Activated CD8-positive, alpha-beta memory T cell treated with anti-CD3 and anti-CD28 coated beads for 36 hours (primary cell): ENCODE data around the gene SESN2. TPM values are rescaled to one million over a fixed set of nuclear protein-coding genes. Genes with fewer than 3 reads are reported as not detected.

ENCODE experiments used
- CTCF ChIA-PET: fragments of 350-600 bp; sonication (Branson Sonifier 250); formaldehyde crosslinking; loops from one replicate; lab custom pipeline; 2021; ENCODE audit warnings: antibody characterized with exemption; lab: Charles Lee
- POLR2A ChIA-PET: fragments of 350-600 bp; sonication (Branson Sonifier 250); formaldehyde crosslinking; loops from one replicate; lab custom pipeline; 2021; ENCODE audit warnings: antibody characterized with exemption; lab: Charles Lee
- total RNA-seq, 2 experiments: library from RNA; stranded (reverse); gene quantifications; one replicate each; pipeline ENCODE4 v1.2.3, GENCODE V29; 2021

SESN2 gene, protein sequence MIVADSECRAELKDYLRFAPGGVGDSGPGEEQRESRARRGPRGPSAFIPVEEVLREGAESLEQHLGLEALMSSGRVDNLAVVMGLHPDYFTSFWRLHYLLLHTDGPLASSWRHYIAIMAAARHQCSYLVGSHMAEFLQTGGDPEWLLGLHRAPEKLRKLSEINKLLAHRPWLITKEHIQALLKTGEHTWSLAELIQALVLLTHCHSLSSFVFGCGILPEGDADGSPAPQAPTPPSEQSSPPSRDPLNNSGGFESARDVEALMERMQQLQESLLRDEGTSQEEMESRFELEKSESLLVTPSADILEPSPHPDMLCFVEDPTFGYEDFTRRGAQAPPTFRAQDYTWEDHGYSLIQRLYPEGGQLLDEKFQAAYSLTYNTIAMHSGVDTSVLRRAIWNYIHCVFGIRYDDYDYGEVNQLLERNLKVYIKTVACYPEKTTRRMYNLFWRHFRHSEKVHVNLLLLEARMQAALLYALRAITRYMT
- 10 to 100 TPM; 22.8 to 23.3 TPM for total RNA-seq

DNA sequence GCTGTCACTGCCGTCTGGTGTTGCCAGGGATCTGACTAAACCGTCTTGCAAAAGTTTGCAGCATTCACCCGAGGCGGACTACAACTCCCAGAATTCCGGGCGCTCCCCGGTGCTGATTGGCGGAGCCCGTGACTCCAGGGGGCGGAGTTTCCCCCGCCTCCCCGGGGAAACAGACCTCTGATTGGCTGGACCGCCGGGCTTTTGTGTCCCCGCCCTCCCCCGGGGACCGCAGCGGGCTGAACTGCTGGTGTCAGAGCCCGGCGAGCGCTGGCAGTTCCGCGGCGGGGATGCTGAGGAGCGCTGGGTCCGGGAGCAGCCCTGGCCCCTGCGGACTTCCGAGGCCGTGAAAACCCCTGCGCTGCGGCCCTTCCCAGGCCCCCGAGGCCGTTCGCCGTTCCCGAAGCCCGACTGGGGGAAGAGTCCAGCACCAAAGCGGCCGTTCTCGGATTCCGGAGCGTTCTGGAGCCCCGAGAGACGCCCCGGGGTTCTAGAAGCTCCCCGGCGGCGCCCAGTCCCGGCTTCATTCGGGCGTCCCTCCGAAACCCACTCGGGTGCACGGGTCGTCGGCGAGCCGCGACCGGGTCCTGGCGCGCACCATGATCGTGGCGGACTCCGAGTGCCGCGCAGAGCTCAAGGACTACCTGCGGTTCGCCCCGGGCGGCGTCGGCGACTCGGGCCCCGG lies at the start of gene SESN2:
Gene SESN2 (plus strand): TSS at position 267 of the 682 bp plus-strand sequence. CDS start 330 bp downstream, at position 597.
- ChIA-PET CTCF (interaction anchor here (4.6 kb wide), 1 partner anchor 11 kb away, joined by 33 read pairs; no protein-coding TSS in a partner anchor), POLR2A (interaction anchor here (0.6 to 4.5 kb wide), 8 partner anchors 10 to 1825 kb away, joined by 3 to 51 read pairs (median 4); partner anchors contain the start of genes ATP5IF1, MED18 and TRNAU1AP)

DNA sequence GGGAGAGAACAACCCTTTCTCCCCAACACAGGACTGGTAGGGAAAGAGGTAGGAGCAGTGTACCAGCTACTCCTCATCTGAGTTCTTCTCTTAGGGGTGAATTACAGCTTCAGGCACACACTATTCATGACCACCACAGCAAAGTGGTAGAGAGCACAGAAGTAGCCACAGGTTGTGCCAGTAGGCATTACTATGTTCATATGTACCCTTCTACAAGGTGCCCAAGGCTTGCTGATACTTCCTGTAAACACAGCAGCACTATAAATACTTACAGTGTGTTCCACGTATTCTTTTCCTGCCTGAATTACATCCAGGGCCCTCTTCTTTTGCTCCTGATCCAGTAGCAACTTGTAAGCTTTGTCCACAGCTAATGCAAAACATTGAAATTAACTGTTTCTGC lies 49.6 kb upstream of the SESN2 start:
- ChIA-PET POLR2A (no interaction called here), CTCF (interaction anchor here (0.6 to 3.4 kb wide), 8 partner anchors 8 to 119 kb away, joined by 3 to 44 read pairs (median 3); partner anchors contain the start of gene EYA3)

DNA sequence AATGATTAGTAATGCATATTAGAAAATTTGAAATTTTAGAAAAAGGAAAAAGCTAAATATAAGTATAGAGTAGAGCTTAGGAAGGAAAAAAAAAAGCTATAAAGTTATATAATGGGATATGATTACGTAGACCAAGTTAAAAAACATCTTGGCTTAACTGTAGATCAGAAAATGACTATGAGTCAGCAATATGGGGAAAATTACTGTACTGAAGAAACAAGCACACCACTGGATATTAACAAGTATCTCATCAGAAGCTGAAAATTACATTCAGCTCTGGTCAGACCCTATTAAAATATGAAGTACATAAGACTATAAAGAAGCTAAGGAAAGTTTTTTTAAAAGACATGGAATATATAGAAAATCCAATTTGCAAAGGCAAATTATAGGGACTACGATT lies 46.0 kb upstream of the SESN2 start:
- ChIA-PET POLR2A (no interaction called here), CTCF (interaction anchor here (0.5 to 1.5 kb wide), 3 partner anchors 32 to 394 kb away, joined by 3 to 4 read pairs (median 3); no protein-coding TSS in a partner anchor)

DNA sequence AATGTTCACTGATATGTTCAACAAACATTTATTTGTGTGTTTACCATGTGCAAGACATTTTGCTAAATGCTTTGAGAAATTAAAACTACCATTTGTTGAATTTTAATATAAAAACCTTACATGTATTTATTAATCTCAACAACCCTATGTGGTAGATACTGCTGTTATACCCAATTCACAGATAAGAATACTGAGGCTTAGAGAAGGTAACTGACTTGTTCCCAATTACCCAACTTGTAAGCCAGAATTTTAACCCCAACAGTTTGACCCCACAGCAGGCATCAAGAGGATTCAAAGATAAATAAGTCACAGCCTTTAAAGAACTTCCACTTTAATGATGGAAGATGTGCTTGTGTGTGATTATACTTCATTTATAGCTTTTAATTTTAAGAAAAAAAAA lies 30.2 kb upstream of the SESN2 start:
- ChIA-PET POLR2A (interaction anchor here (0.5 kb wide), 1 partner anchor 169 kb away, joined by 3 read pairs; no protein-coding TSS in a partner anchor), CTCF (interaction anchor here (0.6 kb wide), 1 partner anchor 326 kb away, joined by 3 read pairs; no protein-coding TSS in a partner anchor)

DNA sequence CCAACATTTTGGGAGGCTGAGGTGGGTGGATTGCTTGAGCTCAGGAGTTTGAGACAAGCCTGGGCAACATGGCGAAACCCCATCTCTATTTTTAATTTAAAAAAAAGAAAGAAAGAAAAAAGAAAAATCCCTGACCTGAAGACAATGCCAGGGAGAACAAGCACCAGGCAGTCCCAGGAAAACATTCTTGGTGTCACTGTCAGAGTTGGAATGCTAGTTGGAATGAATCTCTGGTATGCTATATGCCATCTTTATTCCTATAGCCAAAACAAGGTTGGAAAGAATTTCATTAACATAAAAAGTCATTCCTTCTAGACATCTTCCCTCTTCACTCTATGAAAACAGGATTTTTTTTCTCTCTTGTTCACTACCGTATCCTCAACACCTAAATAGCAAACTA lies 29.3 kb upstream of the SESN2 start:
- ChIA-PET POLR2A (no interaction called here), CTCF (no interaction called here)

DNA sequence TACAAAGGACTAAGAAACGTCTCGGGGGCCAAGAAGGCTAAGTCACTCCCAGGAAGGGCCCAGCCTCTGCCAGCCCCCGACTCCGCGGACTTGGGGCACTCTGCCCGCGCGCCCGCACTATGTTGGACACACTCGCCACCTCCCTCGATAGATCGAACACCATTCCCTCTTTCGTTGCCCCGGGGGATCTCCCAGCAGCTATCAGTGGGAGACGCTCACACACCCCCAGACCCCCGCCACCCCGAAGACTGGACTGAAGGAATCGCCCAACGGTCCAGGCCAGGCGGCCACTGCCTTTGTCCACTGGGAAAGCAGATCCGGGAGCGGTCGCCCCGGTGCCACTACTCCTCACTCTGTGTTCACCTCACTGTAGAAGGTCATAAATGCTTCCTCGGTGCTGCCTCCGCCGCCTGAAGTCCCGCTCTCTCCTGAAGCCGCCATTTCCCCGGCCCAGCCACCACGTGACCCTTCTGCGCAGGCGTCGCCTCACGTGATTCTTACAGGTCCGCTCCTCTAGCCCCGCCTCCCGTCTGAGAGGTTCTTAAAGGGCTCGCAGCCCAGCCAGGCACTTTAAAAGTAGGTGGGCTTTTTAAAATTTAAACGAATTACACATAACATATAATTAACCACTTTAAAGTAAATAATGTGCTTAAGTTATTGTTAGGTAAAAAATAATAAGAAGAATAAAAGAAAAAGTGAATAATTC lies 26.6 kb upstream of the SESN2 start, which contains the start of gene DNAJC8:
Gene DNAJC8 (minus strand): TSS at position 472 of the 706 bp plus-strand sequence. CDS start 31 bp downstream, at position 441.
- CTCF ChIA-PET = no interaction called here
- POLR2A ChIA-PET = interaction anchor here (0.5 to 1.1 kb wide), 3 partner anchors 17 to 278 kb away, joined by 3 read pairs; no protein-coding TSS in a partner anchor

DNA sequence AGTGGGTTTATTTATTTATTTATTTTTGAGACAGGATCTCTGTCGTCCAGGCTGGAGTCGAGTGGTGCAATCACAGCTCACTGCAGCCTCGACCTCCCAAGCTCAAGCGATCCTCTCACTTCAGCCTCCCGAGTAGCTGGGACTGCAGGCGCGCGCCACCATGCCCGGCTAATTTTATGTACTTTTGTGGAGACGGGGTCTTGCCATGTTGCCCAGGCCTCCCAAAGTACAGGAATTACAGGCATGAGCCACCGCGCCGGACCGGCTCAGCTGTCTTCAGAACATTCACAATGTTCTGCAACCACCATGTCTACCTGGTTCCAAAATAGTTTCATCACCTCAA lies 26.1 kb upstream of the SESN2 start:
- CTCF ChIA-PET = no interaction called here
- POLR2A ChIA-PET = interaction anchor here (0.7 to 1.1 kb wide), 2 partner anchors 272 to 346 kb away, joined by 3 read pairs; no protein-coding TSS in a partner anchor

DNA sequence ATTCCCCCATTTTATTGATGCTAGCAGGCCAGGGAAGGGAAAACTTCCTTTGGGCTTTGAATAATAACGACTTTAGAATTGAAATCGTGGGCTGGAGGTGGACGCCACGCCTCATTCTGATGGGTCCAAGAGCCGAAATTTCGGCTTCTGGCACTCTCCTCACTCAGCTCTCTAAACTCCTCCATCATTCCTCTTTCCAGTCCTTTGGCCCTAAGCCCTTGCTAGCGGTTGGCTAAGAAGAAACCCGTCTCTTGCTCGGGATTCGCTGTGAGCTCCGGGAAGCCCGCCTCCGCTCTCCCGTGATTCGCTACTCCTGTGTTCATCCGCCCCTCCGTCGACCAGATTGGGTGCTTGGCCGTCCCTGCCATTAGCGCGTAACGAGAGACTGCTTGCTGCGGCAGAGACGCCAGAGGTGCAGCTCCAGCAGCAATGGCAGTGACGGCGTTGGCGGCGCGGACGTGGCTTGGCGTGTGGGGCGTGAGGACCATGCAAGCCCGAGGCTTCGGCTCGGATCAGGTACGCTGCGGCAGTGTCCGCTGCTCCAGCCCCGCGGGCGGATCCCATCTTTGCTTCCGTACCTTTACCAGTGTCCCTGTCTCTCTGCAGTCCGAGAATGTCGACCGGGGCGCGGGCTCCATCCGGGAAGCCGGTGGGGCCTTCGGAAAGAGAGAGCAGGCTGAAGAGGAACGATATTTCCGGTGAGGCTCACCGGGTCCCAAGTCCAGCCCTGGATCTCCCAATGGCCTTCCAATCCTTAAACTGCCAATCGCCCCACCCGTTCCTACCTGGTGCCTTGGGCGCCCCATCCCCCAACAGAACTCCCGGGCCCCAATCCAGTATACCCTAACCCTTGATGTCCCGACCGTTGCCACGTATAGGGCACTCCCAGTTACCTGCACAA lies 23.3 kb upstream of the SESN2 start, which contains the start of gene ATP5IF1:
Gene ATP5IF1 (plus strand): TSS at position 370 of the 901 bp plus-strand sequence. CDS start 60 bp downstream, at position 430.
- ChIA-PET POLR2A (interaction anchor here (0.6 to 2.7 kb wide), 6 partner anchors 10 to 346 kb away, joined by 3 to 15 read pairs (median 4); partner anchors contain the start of genes RCC1 and SESN2), CTCF (interaction anchor here (0.7 to 3.9 kb wide), 4 partner anchors 10 to 980 kb away, joined by 3 to 19 read pairs (median 4); no protein-coding TSS in a partner anchor)

DNA sequence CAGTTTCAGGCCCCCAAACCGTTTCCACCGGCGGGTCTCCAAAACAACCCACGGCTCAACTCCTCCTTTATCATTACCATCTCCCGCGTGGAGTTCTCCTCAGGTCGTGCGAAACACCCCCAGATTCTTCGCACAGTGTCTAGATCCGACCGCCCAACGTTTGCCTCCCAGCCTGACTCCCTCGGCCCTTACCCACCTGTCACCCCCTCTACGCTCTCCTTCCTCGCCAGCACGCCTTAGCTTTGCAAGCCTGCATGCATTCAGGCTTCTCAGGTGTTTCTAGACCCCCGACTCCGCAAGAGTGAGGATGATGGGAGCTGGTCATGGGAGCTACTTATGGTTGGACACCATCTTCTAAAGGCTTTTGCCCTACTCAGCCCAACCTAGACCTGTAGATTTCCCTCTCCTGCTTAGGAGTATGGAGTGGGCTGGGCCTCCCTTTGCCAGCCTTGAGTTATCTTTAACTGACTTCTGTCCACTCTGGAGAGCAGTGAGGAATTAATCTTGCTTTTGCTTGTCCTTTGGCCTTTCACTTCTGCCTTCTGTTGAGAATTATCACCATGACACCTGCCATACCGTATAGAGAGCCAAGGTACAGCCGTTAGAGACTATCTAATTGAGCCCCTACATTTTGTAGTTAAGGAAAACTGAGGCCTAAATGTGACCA lies 22.5 kb upstream of the SESN2 start:
- ChIA-PET POLR2A (interaction anchor here (1.3 to 2.7 kb wide), 2 partner anchors 9 to 23 kb away, joined by 5 to 15 read pairs; partner anchors contain the start of gene SESN2), CTCF (interaction anchor here (3.9 kb wide), 1 partner anchor 12 kb away, joined by 19 read pairs; no protein-coding TSS in a partner anchor)

DNA sequence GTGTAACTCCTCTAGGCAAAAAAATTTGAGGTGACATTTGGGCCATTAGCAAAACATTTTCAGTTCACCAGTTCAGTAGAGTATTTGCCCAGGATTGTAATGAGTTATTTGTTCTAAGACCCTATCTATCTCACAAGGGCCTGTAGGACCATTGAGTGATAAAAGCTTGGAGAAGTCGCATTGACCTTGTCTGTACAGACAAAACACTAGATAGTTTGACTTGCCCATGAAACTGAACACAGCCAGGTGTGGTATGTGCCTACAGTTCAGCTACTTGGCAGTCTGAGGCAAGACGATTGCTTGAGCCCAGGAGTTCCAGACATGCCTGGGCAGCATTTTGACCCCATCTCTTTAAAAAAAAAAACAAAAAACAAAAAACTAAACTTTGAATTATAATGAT lies 20.3 kb upstream of the SESN2 start:
- ChIA-PET POLR2A (no interaction called here), CTCF (interaction anchor here (1.4 kb wide), 1 partner anchor 10 kb away, joined by 6 read pairs; no protein-coding TSS in a partner anchor)

DNA sequence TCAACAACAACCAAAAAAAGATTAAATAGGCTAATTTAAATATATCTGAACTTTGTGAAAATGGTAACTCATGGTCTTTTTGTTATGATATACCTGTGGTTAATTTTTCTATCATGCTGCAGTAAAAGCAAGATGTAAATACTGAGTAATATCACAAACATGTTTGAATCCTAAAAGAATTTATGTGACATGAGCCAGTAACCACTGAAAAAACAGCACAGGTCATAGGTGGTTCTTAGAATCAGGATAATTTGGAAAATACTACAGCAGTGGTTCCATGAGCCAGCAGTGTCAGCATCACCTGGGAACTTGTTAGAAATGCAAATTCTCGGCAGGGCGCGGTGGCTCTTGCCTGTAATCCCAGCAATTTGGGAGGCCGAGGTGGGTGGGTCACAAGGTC lies 19.3 kb upstream of the SESN2 start:
- ChIA-PET POLR2A (no interaction called here), CTCF (no interaction called here)

DNA sequence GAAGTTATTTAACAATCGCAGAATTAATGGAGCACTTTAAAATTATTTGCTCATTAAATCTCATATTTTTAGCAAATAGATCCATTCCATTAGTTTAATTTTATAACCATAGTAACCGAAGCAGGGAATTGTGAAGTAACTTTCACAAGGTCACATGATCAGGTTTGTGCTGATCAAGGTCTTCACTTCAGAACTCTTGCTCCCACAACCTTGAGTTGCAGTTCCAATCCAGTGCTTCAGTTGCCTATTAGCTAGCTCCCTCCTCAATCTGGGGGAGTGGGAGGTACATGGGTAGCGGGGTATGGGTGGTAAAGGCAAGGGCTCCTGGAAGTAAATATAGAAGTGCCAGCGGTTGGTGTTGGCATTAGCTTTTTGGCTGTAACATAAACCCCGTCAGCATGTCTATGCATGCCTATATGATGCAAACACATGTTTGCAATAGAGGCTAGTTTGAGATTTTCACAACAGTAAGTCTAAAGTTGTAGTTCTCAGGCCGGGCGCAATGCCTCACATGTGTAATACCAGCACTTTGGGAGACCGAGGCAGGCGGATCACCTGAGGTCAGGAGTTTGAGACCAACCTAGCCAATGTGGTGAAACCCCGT lies 17.6 kb upstream of the SESN2 start:
- CTCF ChIA-PET = no interaction called here
- POLR2A ChIA-PET = no interaction called here

DNA sequence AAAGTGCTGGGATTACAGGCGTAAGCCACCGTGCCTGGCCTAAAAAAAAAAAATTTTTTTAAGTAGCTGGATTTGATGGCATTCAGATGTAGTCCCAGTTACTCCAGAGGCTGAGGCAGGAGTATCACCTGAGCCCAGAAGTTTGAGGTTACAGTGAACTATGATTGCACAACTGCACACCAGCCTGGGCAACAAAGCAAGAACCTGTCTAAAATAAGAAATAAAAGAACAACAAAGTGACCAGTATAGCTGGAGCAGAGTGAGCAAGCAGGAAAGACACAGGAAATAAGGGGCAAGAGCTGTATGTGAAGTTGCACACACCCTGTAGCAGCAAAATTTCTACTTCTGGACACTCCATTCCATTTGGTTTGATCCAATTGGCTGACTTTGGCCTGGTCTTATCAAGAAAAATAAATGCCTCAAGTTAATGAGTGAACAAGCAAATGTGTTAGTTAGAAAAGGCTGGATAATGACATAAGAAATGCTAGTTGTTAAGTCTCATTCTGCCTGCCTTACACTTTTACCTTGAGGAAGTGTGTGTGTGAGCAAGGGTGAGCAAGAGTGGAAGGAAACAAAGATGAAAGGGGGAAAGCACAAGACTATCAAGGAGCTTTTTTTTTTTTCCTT lies 15.5 kb upstream of the SESN2 start:
- POLR2A ChIA-PET = interaction anchor here (0.5 to 0.6 kb wide), 3 partner anchors 9 to 487 kb away, joined by 4 to 6 read pairs (median 5); no protein-coding TSS in a partner anchor
- CTCF ChIA-PET = interaction anchor here (1.2 kb wide), 1 partner anchor 152 kb away, joined by 3 read pairs; no protein-coding TSS in a partner anchor

DNA sequence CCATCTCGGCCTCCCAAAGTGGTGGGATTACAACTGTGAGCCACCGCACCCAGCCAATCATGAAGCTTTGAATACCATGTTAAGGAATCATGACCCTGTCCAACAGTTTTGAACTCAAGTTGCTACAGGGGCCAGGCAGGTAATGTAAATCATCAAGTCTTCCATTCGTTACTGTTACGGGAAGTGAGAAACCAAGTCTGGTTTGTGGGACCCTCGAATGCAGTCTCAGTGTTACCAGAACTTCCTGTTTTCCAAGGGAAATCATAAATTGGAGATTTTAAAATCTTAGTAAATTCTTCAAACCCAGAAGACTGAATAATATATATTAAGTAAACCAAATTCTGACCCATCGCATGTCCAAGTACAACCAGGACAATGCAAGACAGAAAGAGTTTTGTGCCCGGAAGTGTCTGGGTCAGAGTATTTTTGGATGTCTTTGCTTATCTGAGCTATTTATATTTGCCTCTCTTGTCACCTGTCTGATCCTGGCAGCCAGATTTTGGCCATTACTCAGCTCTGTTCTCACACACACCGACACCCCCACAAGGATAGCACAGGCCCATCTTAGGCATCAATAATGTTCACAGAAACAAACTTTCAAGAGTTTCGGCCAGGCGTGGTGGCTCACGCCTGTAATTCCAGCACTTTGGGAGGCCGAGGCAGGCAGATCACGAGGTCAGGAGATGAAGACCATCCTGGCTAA lies 14.6 kb upstream of the SESN2 start:
- CTCF ChIA-PET = interaction anchor here (0.6 to 2.0 kb wide), 4 partner anchors 9 to 306 kb away, joined by 4 to 5 read pairs (median 4); partner anchors contain the start of gene ATP5IF1
- POLR2A ChIA-PET = interaction anchor here (0.5 to 2.4 kb wide), 6 partner anchors 8 to 488 kb away, joined by 3 to 15 read pairs (median 6); partner anchors contain the start of genes ATP5IF1, RCC1 and SESN2

DNA sequence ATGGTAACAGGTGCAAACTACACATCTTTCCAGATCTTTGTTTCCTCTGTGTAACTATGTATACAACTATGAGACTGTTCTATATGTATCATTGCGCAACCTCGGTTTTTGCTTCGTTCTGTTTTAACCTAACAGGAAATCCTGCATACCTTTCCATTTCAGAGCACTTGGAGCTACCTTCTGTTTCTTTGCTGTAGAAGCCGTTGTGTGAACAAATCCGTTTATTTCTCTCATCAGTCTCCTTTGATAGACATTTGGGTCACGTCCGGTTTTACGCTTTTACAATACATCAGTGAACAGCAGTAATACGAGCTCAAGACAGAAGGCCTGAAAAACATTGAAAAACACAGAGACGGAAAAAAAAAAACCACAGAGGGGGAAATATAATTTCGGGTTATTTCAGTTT lies 12.9 kb upstream of the SESN2 start:
- ChIA-PET CTCF (interaction anchor here (0.6 to 2.0 kb wide), 3 partner anchors 11 to 159 kb away, joined by 3 to 5 read pairs (median 4); partner anchors contain the start of gene ATP5IF1), POLR2A (interaction anchor here (0.7 to 2.4 kb wide), 8 partner anchors 10 to 262 kb away, joined by 3 to 15 read pairs (median 6); partner anchors contain the start of genes ATP5IF1, MED18, RCC1 and SESN2)
